GM04503 (cell line): ENCODE data around the gene THUMPD1.
A peak's percentile ranks its signal among the peaks of the same experiment; 100 is the strongest.
"Not testable (repeated sequence)": the region's sequence is repeated elsewhere in the genome, so short reads cannot be mapped to it uniquely, and the experiment has no call there.

Experiments
- DNase-seq: peaks from one replicate; pipeline ENCODE4 v3.0.0-alpha.2; 2012; ENCODE audit warnings: low read depth

THUMPD1 gene

GRCh38 chr16:20741554-20742285 is at the start of gene THUMPD1:
TSS of gene THUMPD1 (minus strand) at chr16:20741818. CDS start at chr16:20741739, 79 bp downstream.
- DNase-seq, result peak; percentile 59

- no peak for DNase-seq
Measured at GRCh38 chr16:20789130-20789529, 47.5 kb upstream of the THUMPD1 start.

- DNase-seq, result no peak
Measured at GRCh38 chr16:20784204-20784603, 42.6 kb upstream of the THUMPD1 start.

GRCh38 chr16:20782470-20782869 is 40.9 kb upstream of the THUMPD1 start:
- DNase-seq, result no peak

- DNase-seq, result no peak
Measured at GRCh38 chr16:20781697-20782096, 40.1 kb upstream of the THUMPD1 start.

GRCh38 chr16:20774703-20775362 is 33.2 kb upstream of the THUMPD1 start:
- peak; percentile 7 for DNase-seq

- no peak for DNase-seq
Measured at GRCh38 chr16:20773679-20774078, 32.1 kb upstream of the THUMPD1 start.

- no peak for DNase-seq
Measured at GRCh38 chr16:20768818-20769217, 27.2 kb upstream of the THUMPD1 start.

- DNase-seq, result no peak
Measured at GRCh38 chr16:20768121-20768520, 26.5 kb upstream of the THUMPD1 start.

GRCh38 chr16:20767577-20767976 is 26.0 kb upstream of the THUMPD1 start:
- no peak for DNase-seq

- no peak for DNase-seq
Measured at GRCh38 chr16:20766294-20766693, 24.7 kb upstream of the THUMPD1 start.

- no peak for DNase-seq
Measured at GRCh38 chr16:20765732-20766131, 24.1 kb upstream of the THUMPD1 start.

GRCh38 chr16:20764448-20764847 is 22.8 kb upstream of the THUMPD1 start:
- not testable (repeated sequence) for DNase-seq

GRCh38 chr16:20763461-20764232 is 22.0 kb upstream of the THUMPD1 start, which contains the start of gene ACSM3:
TSS of gene ACSM3 (plus strand) at chr16:20764014. CDS start at chr16:20770035, 6,021 bp downstream.
- peak; percentile 42 for DNase-seq

GRCh38 chr16:20762404-20763123 is 20.9 kb upstream of the THUMPD1 start:
- no peak for DNase-seq

GRCh38 chr16:20761175-20761574 is 19.6 kb upstream of the THUMPD1 start:
- no peak for DNase-seq

- DNase-seq, result no peak
Measured at GRCh38 chr16:20760346-20760745, 18.7 kb upstream of the THUMPD1 start.

- not testable (repeated sequence) for DNase-seq
Measured at GRCh38 chr16:20755799-20756198, 14.2 kb upstream of the THUMPD1 start.

GRCh38 chr16:20755238-20755637 is 13.6 kb upstream of the THUMPD1 start:
- no peak for DNase-seq

- no peak for DNase-seq
Measured at GRCh38 chr16:20753727-20754126, 12.1 kb upstream of the THUMPD1 start.

GRCh38 chr16:20750558-20750957 is 8.9 kb upstream of the THUMPD1 start:
- DNase-seq, result no peak

- no peak for DNase-seq
Measured at GRCh38 chr16:20749474-20749873, 7.9 kb upstream of the THUMPD1 start.
